GM12891 (cell line): ENCODE measurements around the gene TBC1D4.

Source experiments
- DNase-seq: peaks from one replicate; pipeline ENCODE4 v3.0.0; 2011; ENCODE audit warnings: low spot score; ENCODE audit not compliant: insufficient read length
- FAIRE-seq: peaks from 2 replicates; lab custom pipeline; 2011; peaks lifted over from hg19 to GRCh38; lab: Jason Lieb, UNC
- PAX5 ChIP-seq: IDR thresholded peaks from 2 replicates; pipeline ENCODE4 v1.6.1; 2011; ENCODE audit warnings: low read length, moderate library complexity, mild to moderate bottlenecking; ENCODE audit not compliant: insufficient read depth, severe bottlenecking
- POLR2A ChIP-seq: IDR thresholded peaks from 2 replicates; pipeline ENCODE4 v1.6.1; 2011; ENCODE audit warnings: low read depth, low read length, control low read depth
- POLR2AphosphoS5 ChIP-seq: IDR thresholded peaks from 2 replicates; pipeline ENCODE4 v1.6.1; 2011; ENCODE audit warnings: low read depth, low read length, control low read depth
- POU2F2 ChIP-seq: IDR thresholded peaks from 2 replicates; pipeline ENCODE4 v1.6.1; 2011; ENCODE audit warnings: low read depth, mild to moderate bottlenecking, control low read depth, low read length, moderate library complexity
- SPI1 ChIP-seq: IDR thresholded peaks from 2 replicates; pipeline ENCODE4 v1.6.1; 2011; ENCODE audit warnings: low read depth, low read length, control low read depth
- TAF1 ChIP-seq: IDR thresholded peaks from 2 replicates; pipeline ENCODE4 v1.6.1; 2011; ENCODE audit warnings: low read depth, low read length, control low read depth

Gene TBC1D4

GRCh38 chr13:75366380-75367280, 115.3 kb downstream of the TBC1D4 start:
- FAIRE-seq (peak; percentile 64), DNase-seq (no peak)

GRCh38 chr13:75365724-75366173, 116.2 kb downstream of the TBC1D4 start:
- TF ChIP-seq PAX5 = no peak
- 0 out of 2 replicates have a peak, but pooled peaks have one; percentile 35 for TF ChIP-seq TAF1
- TF ChIP-seq SPI1 = peak; percentile 64
- peak; percentile 67 for FAIRE-seq
- DNase-seq = no peak

More at GRCh38 chr13:75366380-75367280, 115.3 kb downstream of the TBC1D4 start:
- TF ChIP-seq PAX5 = no peak

GRCh38 chr13:75364131-75364713, 117.7 kb downstream of the TBC1D4 start:
- no peak for FAIRE-seq
- TF ChIP-seq TAF1 (no peak), POLR2A (no peak), POLR2AphosphoS5 (no peak), POU2F2 (no peak), PAX5 (no peak), SPI1 (no peak)
- DNase-seq = no peak

GRCh38 chr13:75363371-75363770, 118.6 kb downstream of the TBC1D4 start:
- no peak for TF ChIP-seq TAF1
- no peak for TF ChIP-seq POLR2A
- TF ChIP-seq SPI1 = no peak
- TF ChIP-seq POU2F2 = no peak
- no peak for TF ChIP-seq POLR2AphosphoS5
- no peak for TF ChIP-seq PAX5
- no peak for DNase-seq
- peak; percentile 38 for FAIRE-seq

GRCh38 chr13:75362026-75362425, 119.9 kb downstream of the TBC1D4 start:
- DNase-seq = no peak
- no peak for TF ChIP-seq PAX5
- no peak for TF ChIP-seq POLR2A
- no peak for TF ChIP-seq POU2F2
- no peak for TF ChIP-seq POLR2AphosphoS5
- no peak for TF ChIP-seq SPI1
- TF ChIP-seq TAF1 = no peak
- FAIRE-seq = no peak

- no peak for TF ChIP-seq SPI1
- no peak for TF ChIP-seq PAX5
- TF ChIP-seq POU2F2 = no peak
- no peak for TF ChIP-seq POLR2A
- TF ChIP-seq POLR2AphosphoS5 = no peak
- TF ChIP-seq TAF1 = no peak
- no peak for FAIRE-seq
- DNase-seq = no peak
Measured at GRCh38 chr13:75360170-75360569, 121.8 kb downstream of the TBC1D4 start.

- no peak for TF ChIP-seq POU2F2
- no peak for TF ChIP-seq TAF1
- TF ChIP-seq SPI1 = no peak
- no peak for TF ChIP-seq POLR2A
- TF ChIP-seq POLR2AphosphoS5 = no peak
- DNase-seq (no peak), FAIRE-seq (no peak)
Measured at GRCh38 chr13:75359266-75359665, 122.7 kb downstream of the TBC1D4 start.

- peak; percentile 80 for FAIRE-seq
Measured at GRCh38 chr13:75357576-75358289, 124.2 kb downstream of the TBC1D4 start.

GRCh38 chr13:75356421-75356820, 125.5 kb downstream of the TBC1D4 start:
- TF ChIP-seq TAF1 (no peak), POLR2A (no peak), SPI1 (no peak), POLR2AphosphoS5 (no peak), POU2F2 (no peak), PAX5 (no peak)
- FAIRE-seq (no peak), DNase-seq (no peak)

More at GRCh38 chr13:75357576-75358289, 124.2 kb downstream of the TBC1D4 start:
- DNase-seq = peak; percentile 30
- TF ChIP-seq PAX5 (no peak), SPI1 (no peak), POLR2A (no peak), POLR2AphosphoS5 (no peak), TAF1 (no peak), POU2F2 (no peak)

GRCh38 chr13:75355609-75356008, 126.4 kb downstream of the TBC1D4 start:
- FAIRE-seq (no peak), DNase-seq (no peak)
- no peak for TF ChIP-seq POU2F2
